ENCODE data around the gene MTG2.

MTG2 gene

DNA sequence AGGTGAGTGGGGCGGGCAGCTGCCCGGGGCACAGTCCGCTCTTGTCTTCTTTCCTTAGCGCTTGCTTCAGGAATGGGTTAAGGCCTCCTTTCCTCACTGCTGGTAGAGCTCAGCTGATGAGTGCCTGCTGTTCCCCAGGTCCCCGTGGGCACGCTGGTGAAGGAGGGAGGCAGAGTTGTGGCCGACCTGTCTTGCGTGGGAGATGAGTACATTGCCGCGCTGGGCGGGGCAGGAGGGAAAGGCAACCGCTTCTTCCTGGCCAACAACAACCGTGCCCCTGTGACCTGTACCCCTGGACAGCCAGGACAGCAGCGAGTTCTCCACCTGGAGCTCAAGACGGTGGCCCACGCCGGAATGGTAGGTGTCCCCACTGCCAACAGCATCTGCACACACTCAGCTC lies 15.7 kb downstream of the MTG2 start:
- DNase-seq (ENCODE audit: low read depth), result no peak
- TF ChIP-seq, protein P1, sequence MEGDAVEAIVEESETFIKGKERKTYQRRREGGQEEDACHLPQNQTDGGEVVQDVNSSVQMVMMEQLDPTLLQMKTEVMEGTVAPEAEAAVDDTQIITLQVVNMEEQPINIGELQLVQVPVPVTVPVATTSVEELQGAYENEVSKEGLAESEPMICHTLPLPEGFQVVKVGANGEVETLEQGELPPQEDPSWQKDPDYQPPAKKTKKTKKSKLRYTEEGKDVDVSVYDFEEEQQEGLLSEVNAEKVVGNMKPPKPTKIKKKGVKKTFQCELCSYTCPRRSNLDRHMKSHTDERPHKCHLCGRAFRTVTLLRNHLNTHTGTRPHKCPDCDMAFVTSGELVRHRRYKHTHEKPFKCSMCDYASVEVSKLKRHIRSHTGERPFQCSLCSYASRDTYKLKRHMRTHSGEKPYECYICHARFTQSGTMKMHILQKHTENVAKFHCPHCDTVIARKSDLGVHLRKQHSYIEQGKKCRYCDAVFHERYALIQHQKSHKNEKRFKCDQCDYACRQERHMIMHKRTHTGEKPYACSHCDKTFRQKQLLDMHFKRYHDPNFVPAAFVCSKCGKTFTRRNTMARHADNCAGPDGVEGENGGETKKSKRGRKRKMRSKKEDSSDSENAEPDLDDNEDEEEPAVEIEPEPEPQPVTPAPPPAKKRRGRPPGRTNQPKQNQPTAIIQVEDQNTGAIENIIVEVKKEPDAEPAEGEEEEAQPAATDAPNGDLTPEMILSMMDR (IDR thresholded peaks at IDR 0.05; ENCODE audit: insufficient read depth, low read depth, low read length, missing control alignments), result no peak
- no peak overlapping the region for H3K4me3 ChIP-seq (ENCODE audit: low read length)

DNA sequence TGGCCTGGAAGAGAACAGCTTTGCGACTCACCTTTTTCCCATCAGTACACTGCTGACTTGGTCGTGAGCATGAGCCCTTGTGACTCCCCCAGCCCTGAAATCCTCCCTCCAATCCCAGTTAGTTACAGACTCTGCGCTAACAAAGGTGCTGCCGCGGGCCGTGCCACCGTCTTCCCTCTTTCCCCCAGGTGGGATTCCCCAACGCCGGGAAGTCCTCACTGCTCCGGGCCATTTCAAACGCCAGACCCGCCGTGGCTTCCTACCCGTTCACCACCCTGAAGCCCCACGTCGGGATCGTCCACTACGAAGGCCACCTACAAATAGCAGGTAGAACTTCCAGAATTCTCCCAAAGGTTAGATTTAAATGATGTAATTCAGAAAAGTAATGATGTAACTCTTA lies 16.1 kb downstream of the MTG2 start:
- DNase-seq (ENCODE audit: low read depth), result no peak
- TF ChIP-seq, protein P1 (IDR thresholded peaks at IDR 0.05; ENCODE audit: insufficient read depth, low read depth, low read length, missing control alignments), result no peak
- H3K4me3 ChIP-seq (ENCODE audit: low read length), result no peak overlapping the region

DNA sequence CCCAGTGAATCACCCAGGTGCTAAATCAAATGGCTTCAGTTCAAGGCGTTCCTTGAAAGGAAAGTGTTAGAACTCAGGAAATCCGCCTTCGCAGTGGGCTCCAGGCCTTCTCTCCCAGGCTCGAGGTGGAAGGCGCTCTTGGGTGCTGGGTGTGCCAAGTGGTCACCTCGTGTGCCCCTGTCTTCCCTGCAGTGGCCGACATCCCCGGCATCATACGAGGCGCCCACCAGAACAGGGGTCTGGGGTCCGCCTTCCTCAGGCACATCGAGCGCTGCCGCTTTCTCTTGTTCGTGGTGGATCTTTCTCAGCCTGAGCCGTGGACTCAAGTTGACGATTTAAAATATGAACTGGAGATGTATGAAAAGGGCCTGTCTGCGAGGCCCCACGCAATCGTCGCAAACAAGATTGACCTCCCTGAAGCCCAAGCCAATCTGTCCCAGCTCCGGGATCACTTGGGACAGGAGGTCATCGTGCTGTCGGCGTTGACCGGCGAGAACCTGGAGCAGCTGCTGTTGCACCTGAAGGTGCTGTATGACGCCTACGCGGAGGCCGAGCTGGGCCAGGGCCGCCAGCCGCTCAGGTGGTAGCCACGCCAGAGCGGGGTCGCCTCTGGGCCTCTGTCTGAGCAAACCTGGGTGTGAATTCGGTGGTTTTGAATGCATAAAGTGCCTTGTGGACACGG lies 17.8 kb downstream of the MTG2 start:
- TF ChIP-seq, protein P1 (IDR thresholded peaks at IDR 0.05; ENCODE audit: insufficient read depth, low read depth, low read length, missing control alignments), result no peak
- H3K4me3 ChIP-seq (ENCODE audit: low read length), result no peak overlapping the region
- DNase-seq (ENCODE audit: low read depth), result no peak

DNA sequence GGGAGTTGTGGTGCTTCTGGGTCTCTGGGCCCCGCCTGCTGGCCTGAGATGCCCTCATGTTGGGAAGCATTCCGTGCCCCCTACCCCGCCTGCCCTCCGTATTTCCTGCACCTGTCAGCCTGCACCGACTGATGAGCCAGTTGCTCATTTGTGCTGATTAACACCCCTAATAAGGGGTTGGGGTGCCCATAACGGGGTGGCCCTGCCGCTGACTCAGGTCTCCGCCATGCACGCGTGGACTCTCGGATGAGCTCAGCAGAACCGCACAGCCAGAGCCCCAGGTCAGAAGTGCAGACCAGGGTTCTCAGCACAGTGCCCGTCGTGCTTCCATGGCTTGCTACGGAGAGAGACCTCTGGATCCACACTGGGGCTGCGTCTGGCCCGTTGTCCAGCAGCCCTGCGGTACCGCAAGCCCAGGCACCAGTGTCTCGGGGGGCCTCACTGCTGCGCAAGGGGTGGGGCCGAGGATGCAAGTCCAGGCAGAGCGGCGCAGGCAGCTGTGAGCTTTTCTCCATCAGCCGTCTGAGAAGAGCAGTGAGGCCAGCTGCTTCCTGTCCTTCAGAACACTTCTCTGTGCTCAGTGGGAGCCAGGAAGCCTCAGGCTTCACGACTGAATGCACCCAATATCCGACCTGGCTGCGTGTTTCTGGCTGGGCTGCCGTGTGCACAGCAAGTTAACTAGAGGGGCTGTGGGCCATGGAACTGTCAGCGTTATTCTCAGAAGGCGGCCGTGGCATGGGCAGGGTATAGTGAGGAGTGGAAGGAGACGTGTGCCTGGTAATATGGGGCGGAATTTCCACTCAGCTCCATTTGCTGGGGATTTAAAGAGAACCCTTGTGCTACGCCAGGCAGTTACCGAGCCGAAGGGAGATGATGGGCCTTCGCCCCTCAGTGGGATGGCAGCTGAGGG lies 18.6 kb downstream of the MTG2 start:
- TF ChIP-seq, protein P1 (IDR thresholded peaks at IDR 0.05; ENCODE audit: insufficient read depth, low read depth, low read length, missing control alignments), result no peak
- DNase-seq (ENCODE audit: low read depth), result no peak
- H3K4me3 ChIP-seq (ENCODE audit: low read length), result no peak overlapping the region

DNA sequence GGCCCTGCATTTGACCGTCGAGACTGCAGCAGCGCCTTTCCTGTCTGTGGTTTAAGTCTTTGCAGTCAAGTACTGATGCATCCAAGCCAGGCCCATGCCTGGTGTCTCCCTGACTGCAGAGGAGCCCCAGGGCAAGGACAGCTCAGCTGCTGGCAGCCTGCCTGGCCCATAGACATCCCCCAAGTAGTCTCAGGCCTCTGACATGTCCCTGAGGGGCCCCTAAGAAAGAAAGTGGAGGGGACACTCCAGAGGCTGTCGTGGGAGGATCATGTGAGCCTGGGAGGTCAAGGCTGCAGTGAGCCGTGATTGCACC lies 19.2 kb downstream of the MTG2 start:
- TF ChIP-seq, protein P1 (IDR thresholded peaks at IDR 0.05; ENCODE audit: insufficient read depth, low read depth, low read length, missing control alignments), result no peak
- no peak overlapping the region for H3K4me3 ChIP-seq (ENCODE audit: low read length)
- DNase-seq (ENCODE audit: low read depth), result no peak

DNA sequence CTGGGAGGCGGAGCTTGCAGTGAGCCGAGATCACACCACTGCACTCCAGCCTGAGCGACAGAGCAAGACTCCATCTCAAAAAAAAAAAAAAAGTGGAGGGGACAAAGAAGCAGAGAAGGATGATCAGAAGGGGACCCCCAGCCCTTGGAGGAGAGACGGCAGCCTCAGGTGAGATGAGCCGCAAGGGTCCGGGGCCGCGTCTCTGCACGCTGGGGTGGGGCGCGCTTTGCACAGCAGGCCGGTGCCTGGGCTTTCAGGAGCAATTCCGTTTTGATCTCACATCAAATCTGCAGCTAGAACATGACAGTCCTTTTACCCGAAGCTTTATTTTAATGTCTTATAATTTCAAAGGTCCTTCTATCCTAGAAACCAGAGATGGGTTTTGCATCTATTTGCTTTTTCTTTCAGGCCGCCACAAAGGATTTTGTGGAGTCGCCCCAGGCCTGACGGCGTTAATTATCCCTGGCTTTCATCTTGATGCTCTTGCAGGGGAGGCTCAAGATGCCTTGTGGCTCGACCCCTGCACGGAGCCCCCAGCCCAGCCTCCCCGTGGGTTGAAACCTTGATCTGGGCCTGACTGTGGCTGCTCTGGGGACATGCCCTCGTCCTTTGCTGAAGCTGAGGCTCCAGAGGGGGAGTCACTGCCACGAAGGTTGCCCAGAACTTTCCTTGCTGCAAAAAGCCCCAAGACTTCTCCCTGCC lies 20.0 kb downstream of the MTG2 start:
- no peak overlapping the region for H3K4me3 ChIP-seq (ENCODE audit: low read length)
- no peak for DNase-seq (ENCODE audit: low read depth)
- TF ChIP-seq, protein P1 (IDR thresholded peaks at IDR 0.05; ENCODE audit: insufficient read depth, low read depth, low read length, missing control alignments), result no peak

Measured in epithelial cell of esophagus (primary cell).